CD14-positive monocyte (primary cell): ENCODE results near the gene TMTC2. TPM values are rescaled to one million over a fixed set of nuclear protein-coding genes. Genes with fewer than 3 reads are reported as not detected.

Experiments
- DNase-seq, 3 donors: peaks; one replicate each; pipeline ENCODE4 v3.0.0-alpha.2; 2011 to 2022
- H2AFZ ChIP-seq: 2 replicates; pipeline ENCODE4 v1.6.0; 2012; ENCODE audit warnings: mild to moderate bottlenecking, low read depth, low read length, inconsistent platforms; ENCODE audit not compliant: insufficient read depth, poor library complexity, severe bottlenecking
- H3K27ac ChIP-seq, 2 donors: 1 replicate in 1 of 2; 2 replicates in 1 of 2; pipeline ENCODE4 v1.5.1; 2012 to 2013; ENCODE audit warnings: low read length in 2 of 2, control low read depth in 1 of 2, inconsistent platforms in 1 of 2, low read depth in 1 of 2, mild to moderate bottlenecking in 1 of 2
- H3K27me3 ChIP-seq, 2 donors: one replicate each; pipeline versions ENCODE4 v1.6.0 to v1.6.1; 2011 to 2013; ENCODE audit warnings: low read length in 2 of 2; ENCODE audit not compliant: control insufficient read depth in 2 of 2, insufficient read depth in 2 of 2
- H3K36me3 ChIP-seq, 2 donors: replicated peaks in 1 of 2; 1 replicate in 1 of 2; 2 replicates in 1 of 2; pipeline versions ENCODE4 v1.5.1 to v1.6.1; 2012 to 2013; ENCODE audit warnings: low read length in 2 of 2, control low read depth in 1 of 2, inconsistent platforms in 1 of 2, mild to moderate bottlenecking in 1 of 2; ENCODE audit not compliant: insufficient read depth in 2 of 2, control insufficient read depth in 1 of 2
- H3K4me1 ChIP-seq, 2 donors: 1 replicate in 1 of 2; 2 replicates in 1 of 2; pipeline versions ENCODE4 v1.5.1 to v1.6.1; 2012 to 2013; ENCODE audit warnings: low read length in 2 of 2, control low read depth in 1 of 2, inconsistent platforms in 1 of 2, mild to moderate bottlenecking in 1 of 2, moderate library complexity in 1 of 2; ENCODE audit not compliant: insufficient read depth in 2 of 2, control insufficient read depth in 1 of 2
- H3K4me2 ChIP-seq: replicated peaks from 2 replicates; pipeline ENCODE3; 2012; ENCODE audit warnings: low read length, moderate library complexity, mild to moderate bottlenecking; ENCODE audit not compliant: poor library complexity, severe bottlenecking; ENCODE audit errors: extremely low read depth
- H3K4me3 ChIP-seq, 3 experiments: fragments of 200-600 bp in 1 of 3; sonication (generic) in 1 of 3; replicated peaks in 1 of 3; 1 replicate in 2 of 3; 2 replicates in 1 of 3; pipeline ENCODE4 v1.5.1; 2011 to 2013; ENCODE audit warnings: low read length in 3 of 3, mild to moderate bottlenecking in 3 of 3, control low read depth in 2 of 3, low read depth in 2 of 3, inconsistent platforms in 1 of 3, moderate library complexity in 1 of 3
- H3K79me2 ChIP-seq: 2 replicates; pipeline ENCODE4 v1.6.0; 2012; ENCODE audit warnings: mild to moderate bottlenecking, control low read depth, inconsistent platforms, low read length, moderate library complexity; ENCODE audit not compliant: insufficient read depth
- H3K9ac ChIP-seq: 2 replicates; pipeline ENCODE4 v1.6.0; 2017; ENCODE audit warnings: low read length, mild to moderate bottlenecking; ENCODE audit not compliant: insufficient read depth, poor library complexity, severe bottlenecking
- H3K9me3 ChIP-seq, 2 donors: replicated peaks in 1 of 2; 1 replicate in 1 of 2; 2 replicates in 1 of 2; pipeline versions ENCODE4 v1.5.1 to v1.6.1; 2012 to 2013; ENCODE audit warnings: low read length in 2 of 2, control low read depth in 1 of 2; ENCODE audit not compliant: control insufficient read depth in 1 of 2, insufficient read depth in 1 of 2
- H4K20me1 ChIP-seq: 2 replicates; pipeline ENCODE4 v1.6.0; 2012; ENCODE audit warnings: mild to moderate bottlenecking, low read length, control low read depth, moderate library complexity; ENCODE audit not compliant: insufficient read depth
- H3K27ac Mint-ChIP-seq, 7 donors: one replicate each; pipeline ENCODE4 v1.8.0; 2020; ENCODE audit warnings: mild to moderate bottlenecking in 7 of 7, mixed read lengths in 7 of 7, moderate library complexity in 6 of 7, inconsistent platforms in 2 of 7
- H3K27me3 Mint-ChIP-seq, 3 donors: one replicate each; pipeline ENCODE4 v1.8.0; 2021 to 2022; ENCODE audit warnings: low read depth in 3 of 3, mild to moderate bottlenecking in 3 of 3, mixed read lengths in 3 of 3, moderate library complexity in 3 of 3, inconsistent platforms in 1 of 3
- H3K36me3 Mint-ChIP-seq, 2 donors: one replicate each; pipeline ENCODE4 v1.8.0; 2020; ENCODE audit warnings: mixed read lengths in 2 of 2, inconsistent platforms in 1 of 2, mild to moderate bottlenecking in 1 of 2
- H3K4me1 Mint-ChIP-seq: one replicate; pipeline ENCODE4 v1.8.0; 2020; ENCODE audit warnings: mild to moderate bottlenecking, mixed read lengths
- H3K4me3 Mint-ChIP-seq, 2 donors: one replicate each; pipeline ENCODE4 v1.8.0; 2020; ENCODE audit warnings: mild to moderate bottlenecking in 2 of 2, mixed read lengths in 2 of 2, moderate library complexity in 1 of 2
- H3K9me3 Mint-ChIP-seq, 7 donors: one replicate each; pipeline ENCODE4 v1.8.0; 2020 to 2022; ENCODE audit warnings: mixed read lengths in 7 of 7, mild to moderate bottlenecking in 6 of 7, moderate library complexity in 6 of 7, inconsistent platforms in 2 of 7
- CTCF ChIP-seq: fragments of 200-600 bp; IDR thresholded peaks from one replicate; pipeline ENCODE4 v1.8.0; 2022; ENCODE audit warnings: antibody characterized with exemption, mild to moderate bottlenecking
- WGBS: methylation state at CpG from one replicate; pipeline ENCODE4 v1.1.5; 2013; ENCODE audit warnings: missing lambda C conversion rate; ENCODE audit not compliant: insufficient coverage; 5-methylcytosine and 5-hydroxymethylcytosine counted together
- intact Hi-C, 2 donors: fragments of 100-400 bp; cut with micrococcal nuclease; formaldehyde crosslinking; loops; one replicate each; pipeline versions ENCODE4 v1.15.0 to v1.15.1; 2023
- polyA plus RNA-seq, 3 donors: library from polyadenylated mRNA; depleted of rRNA in 1 of 3; unstranded in 2 of 3; stranded (reverse) in 1 of 3; fragments of 300-500 nt in 2 of 3; fragments of >200 nt in 1 of 3; fragmentation: Illumina TruSeq in 2 of 3; gene quantifications; 1 replicate in 2 of 3; 2 replicates in 1 of 3; pipeline ENCODE4 v1.2.3, GENCODE V29; 2012 to 2021

Gene TMTC2
- polyA plus RNA-seq, 3 donors, result 2.5 to 15.7 (median 3.3) TPM

- no peak for TF ChIP-seq CTCF
- Mint-ChIP-seq H3K27ac (no peak overlapping the region), H3K4me3 (no peak overlapping the region)
Measured at GRCh38 chr12:82728710-82729109, 42.0 kb downstream of the TMTC2 start.

GRCh38 chr12:82730953-82731459 lies 44.3 kb downstream of the TMTC2 start:
- intact Hi-C loops, result no loop called here
- Histone ChIP-seq H3K4me1 (peaks cover 0 to 3% of the 10 kb centered on the region in 2 donors), H2AFZ (no peak overlapping the region), H3K9me3 (peaks cover 11% of the 10 kb centered on the region in 2 donors), H3K36me3 (peaks cover 4 to 55% of the 10 kb centered on the region in 2 donors), H3K27ac (no peak overlapping the region), H3K4me2 (no peak overlapping the region), H3K27me3 (no peaks in the 10 kb centered on the region), H4K20me1 (peaks cover 4% of the 10 kb centered on the region), H3K9ac (no peak overlapping the region), H3K4me3 (no peak overlapping the region), H3K79me2 (no peaks in the 10 kb centered on the region)
- Mint-ChIP-seq H3K27me3 (no peaks in the 10 kb centered on the region), H3K27ac (no peak overlapping the region), H3K4me1 (peaks cover 11% of the 10 kb centered on the region), H3K36me3 (peaks cover 43 to 57% of the 10 kb centered on the region in 2 donors), H3K9me3 (peaks cover 3 to 18% (median 12%) of the 10 kb centered on the region in 7 donors), H3K4me3 (no peak overlapping the region)
- WGBS, result 38% methylated on average over 4 of the region's 7 CpGs
- no peak for DNase-seq
- TF ChIP-seq CTCF, result no peak

More at GRCh38 chr12:82728710-82729109, 42.0 kb downstream of the TMTC2 start:
- H2AFZ ChIP-seq, result no peak overlapping the region
- DNase-seq, result no peak
- no peak overlapping the region for H3K9ac ChIP-seq
- H3K36me3 Mint-ChIP-seq, result peaks cover 47 to 61% of the 10 kb centered on the region in 2 donors
- no peaks in the 10 kb centered on the region for H3K27me3 Mint-ChIP-seq
- H3K27me3 ChIP-seq, result no peaks in the 10 kb centered on the region
- H3K79me2 ChIP-seq, result peaks cover 3% of the 10 kb centered on the region
- H3K4me2 ChIP-seq, result no peak overlapping the region
- intact Hi-C loops, result no loop called here
- H3K4me3 ChIP-seq, result no peak overlapping the region
- H3K4me1 Mint-ChIP-seq, result peaks cover 11% of the 10 kb centered on the region
- no peak overlapping the region for H3K27ac ChIP-seq
- peaks cover 4% of the 10 kb centered on the region for H4K20me1 ChIP-seq
- H3K9me3 ChIP-seq, result peaks cover 11% of the 10 kb centered on the region in 2 donors
- H3K4me1 ChIP-seq, result peaks cover 0 to 3% of the 10 kb centered on the region in 2 donors
- 98% methylated on average over 22 of the region's 22 CpGs for WGBS
- peaks cover 4 to 55% of the 10 kb centered on the region in 2 donors for H3K36me3 ChIP-seq
- peaks cover 3 to 24% (median 12%) of the 10 kb centered on the region in 7 donors for H3K9me3 Mint-ChIP-seq
